Upper lobe of left lung (tissue), 4 donors: ENCODE data around the gene ZGLP1.

ENCODE experiments used
- POLR2A ChIP-seq, 4 donors: fragments of 450-650 bp; IDR thresholded peaks; one replicate each; pipeline ENCODE4 v1.5.1; 2016 to 2017; ENCODE audit warnings: antibody characterized with exemption in 4 of 4, mild to moderate bottlenecking in 2 of 4
- POLR2AphosphoS5 ChIP-seq, 2 donors: sonication (generic); formaldehyde crosslinking; IDR thresholded peaks; one replicate each; pipeline ENCODE4 v1.5.1; 2017; ENCODE audit warnings: antibody characterized with exemption in 2 of 2

- TF ChIP-seq POLR2AphosphoS5 (IDR thresholded peaks at IDR 0.05) = no peak
- no peak for TF ChIP-seq POLR2A (IDR thresholded peaks at IDR 0.05)
Observed at GRCh38 chr19:10256551-10256950, 53.1 kb downstream of the ZGLP1 start.
